22Rv1 (cell line): ENCODE measurements around the gene MAP3K4.

ENCODE experiments used
- CTCF ChIP-seq: fragments of 450-650 bp; IDR thresholded peaks from 2 replicates; pipeline ENCODE4 v1.5.1; 2017; ENCODE audit warnings: mild to moderate bottlenecking
- ZFX ChIP-seq: fragments of 450-650 bp; IDR thresholded peaks from 2 replicates; pipeline ENCODE4 v1.6.1; 2017; ENCODE audit warnings: antibody characterized with exemption, borderline replicate concordance

- no peak for TF ChIP-seq CTCF
- no peak for TF ChIP-seq ZFX
These were observed 23.7 kb upstream of the MAP3K4 start for GRCh38 chr6:160967833-160968232.
